HepG2 (cell line): Measurements from ENCODE around the gene SDK2. TPM values are rescaled to one million over a fixed set of nuclear protein-coding genes. Genes with fewer than 3 reads are reported as not detected.

ENCODE experiments used
- ATAC-seq: fragments of 200-7000 bp; cut with Tn5 transposase; 3 replicates; pipeline ENCODE4 v1.9.1; 2020; ENCODE audit warnings: mild to moderate bottlenecking, moderate library complexity
- BruUV-seq: library from RNA; stranded (reverse); fragments of 400-500 nt; replicated peaks from 2 replicates; lab custom pipeline; 2021; lab: Mats Ljungman, UMichigan
- CTCF ChIA-PET: fragments of 300-600 bp; formaldehyde crosslinking; extraction: SDS; loops from one replicate; lab custom pipeline; 2021; ENCODE audit warnings: low total read pairs, inconsistent platforms, low intra/inter-chr PET ratio; lab: Yijun Ruan, JAX
- POLR2A ChIA-PET: fragments of 350-600 bp; sonication (Branson Sonifier 250); formaldehyde crosslinking; loops from one replicate; lab custom pipeline; 2020; ENCODE audit warnings: antibody characterized with exemption, inconsistent platforms; lab: Yijun Ruan, JAX
- DNase-seq: peaks from one replicate; pipeline ENCODE4 v3.0.0-alpha.2; 2015; ENCODE audit warnings: low spot score
- FAIRE-seq: peaks from 3 replicates; lab custom pipeline; 2011; peaks lifted over from hg19 to GRCh38; lab: Jason Lieb, UNC
- H2AFZ ChIP-seq: one replicate; pipeline ENCODE4 v1.6.1; 2011; ENCODE audit warnings: low read length, inconsistent platforms
- H3K27ac ChIP-seq: fragments of 300-600 bp; 3 replicates; pipeline ENCODE4 v1.8.0; 2011; ENCODE audit warnings: mixed run types, mild to moderate bottlenecking, mixed read lengths, low read length, inconsistent platforms; ENCODE audit not compliant: insufficient read depth; ENCODE audit errors: extremely low read length
- H3K27me3 ChIP-seq, 2 experiments: fragments of 200-600 bp in 1 of 2; 2 replicates in 1 of 2; 3 replicates in 1 of 2; pipeline versions ENCODE4 v1.6.0 to v1.8.0; 2011; ENCODE audit warnings: low read length in 2 of 2, mild to moderate bottlenecking in 2 of 2, moderate library complexity in 2 of 2, inconsistent platforms in 1 of 2; ENCODE audit not compliant: insufficient read depth in 2 of 2, control insufficient read depth in 1 of 2
- H3K36me3 ChIP-seq, 2 experiments: fragments of 200-600 bp in 1 of 2; replicated peaks in 1 of 2; 2 replicates in 1 of 2; 3 replicates in 1 of 2; pipeline versions ENCODE4 v1.5.1 to v1.8.0; 2011; ENCODE audit warnings: low read length in 2 of 2, inconsistent platforms in 1 of 2; ENCODE audit not compliant: insufficient read depth in 2 of 2, control insufficient read depth in 1 of 2
- H3K4me1 ChIP-seq: 2 replicates; pipeline ENCODE4 v1.5.1; 2012; ENCODE audit warnings: low read length, inconsistent platforms; ENCODE audit not compliant: insufficient read depth
- H3K4me2 ChIP-seq: 2 replicates; pipeline ENCODE4 v1.6.0; 2011; ENCODE audit warnings: low read depth, low read length, inconsistent platforms
- H3K4me3 ChIP-seq, 3 experiments: fragments of 200-600 bp in 1 of 3; sonication (generic), shearing (Covaris generic) in 1 of 3; replicated peaks in 1 of 3; 2 replicates each; pipeline ENCODE4 v1.5.1; 2011 to 2016; ENCODE audit warnings: low read length in 3 of 3, inconsistent platforms in 2 of 3, low read depth in 2 of 3, mild to moderate bottlenecking in 2 of 3, control low read depth in 1 of 3, mixed read lengths in 1 of 3; ENCODE audit not compliant: insufficient read depth in 1 of 3
- H3K79me2 ChIP-seq: one replicate; pipeline ENCODE4 v1.6.1; 2011; ENCODE audit warnings: low read length, inconsistent platforms; ENCODE audit not compliant: insufficient read depth
- H3K9ac ChIP-seq: 2 replicates; pipeline ENCODE4 v1.6.0; 2011; ENCODE audit warnings: mild to moderate bottlenecking, low read depth, low read length, inconsistent platforms; ENCODE audit not compliant: insufficient read depth
- H3K9me3 ChIP-seq: 2 replicates; pipeline ENCODE4 v1.5.1; 2012; ENCODE audit warnings: mild to moderate bottlenecking, low read length
- H4K20me1 ChIP-seq: 2 replicates; pipeline ENCODE4 v1.6.0; 2011; ENCODE audit warnings: inconsistent platforms, mild to moderate bottlenecking, low read length, moderate library complexity; ENCODE audit not compliant: insufficient read depth
- ARID2 ChIP-seq: sonication (generic); formaldehyde crosslinking; IDR thresholded peaks from 2 replicates; pipeline ENCODE4 v1.8.1; 2022; ENCODE audit warnings: mild to moderate bottlenecking, missing genetic modification reagents, borderline replicate concordance
- FLYWCH1 ChIP-seq: sonication (generic); formaldehyde crosslinking; IDR thresholded peaks from 2 replicates; pipeline ENCODE4 v1.8.1; 2023; ENCODE audit warnings: mild to moderate bottlenecking, missing genetic modification reagents
- FOXM1 ChIP-seq: sonication (generic); formaldehyde crosslinking; IDR thresholded peaks from 2 replicates; pipeline ENCODE4 v1.5.0; 2020; ENCODE audit warnings: missing genetic modification reagents
- GPN1 ChIP-seq: sonication (generic); formaldehyde crosslinking; IDR thresholded peaks from 2 replicates; pipeline ENCODE4 v1.5.1; 2020; ENCODE audit warnings: missing genetic modification reagents, borderline replicate concordance
- HDAC2 ChIP-seq: sonication (generic); formaldehyde crosslinking; IDR thresholded peaks from 2 replicates; pipeline ENCODE4 v1.4.0; 2020; ENCODE audit warnings: missing genetic modification reagents
- JDP2 ChIP-seq: sonication (generic); formaldehyde crosslinking; IDR thresholded peaks from 2 replicates; pipeline ENCODE4 v1.8.1; 2022; ENCODE audit warnings: missing genetic modification reagents, borderline replicate concordance
- MAF1 ChIP-seq: sonication (generic); formaldehyde crosslinking; IDR thresholded peaks from 2 replicates; pipeline ENCODE4 v1.5.0; 2020; ENCODE audit warnings: missing genetic modification reagents, borderline replicate concordance
- MAFG ChIP-seq: sonication (generic); formaldehyde crosslinking; IDR thresholded peaks from 2 replicates; pipeline ENCODE4 v1.5.1; 2020; ENCODE audit warnings: mild to moderate bottlenecking, missing genetic modification reagents
- NR1H2 ChIP-seq: sonication (generic); formaldehyde crosslinking; IDR thresholded peaks from 2 replicates; pipeline ENCODE4 v1.8.1; 2022; ENCODE audit warnings: low read depth, missing genetic modification reagents, borderline replicate concordance
- SRSF1 ChIP-seq: fragments of 200-400 bp; formaldehyde crosslinking; optimal IDR thresholded peaks from 2 replicates; pipeline ENCODE3; 2017; ENCODE audit warnings: mild to moderate bottlenecking, low read depth, low read length, moderate library complexity
- TAF15 ChIP-seq: fragments of 200-400 bp; formaldehyde crosslinking; IDR thresholded peaks from one replicate; pipeline ENCODE4 v1.6.1; 2018; ENCODE audit warnings: mild to moderate bottlenecking, low read depth, low read length; ENCODE audit not compliant: poor library complexity, severe bottlenecking
- ZNF136 ChIP-seq: sonication (generic); formaldehyde crosslinking; IDR thresholded peaks from 2 replicates; pipeline ENCODE4 v1.8.1; 2022; ENCODE audit warnings: low read depth, mild to moderate bottlenecking, moderate library complexity, missing genetic modification reagents
- ZNF292 ChIP-seq: sonication (generic); formaldehyde crosslinking; IDR thresholded peaks from 2 replicates; pipeline ENCODE4 v1.8.1; 2022; ENCODE audit warnings: mild to moderate bottlenecking, low read depth, missing genetic modification reagents, borderline replicate concordance
- ZNF326 ChIP-seq: sonication (generic); formaldehyde crosslinking; IDR thresholded peaks from 2 replicates; pipeline ENCODE4 v1.4.0; 2020; ENCODE audit warnings: missing genetic modification reagents, borderline replicate concordance
- ZNF446 ChIP-seq: sonication (generic); formaldehyde crosslinking; IDR thresholded peaks from 2 replicates; pipeline ENCODE4 v1.5.0; 2020; ENCODE audit warnings: mild to moderate bottlenecking, missing genetic modification reagents
- ZNF543 ChIP-seq: sonication (generic); formaldehyde crosslinking; IDR thresholded peaks from 2 replicates; pipeline ENCODE4 v1.4.0; 2020; ENCODE audit warnings: mild to moderate bottlenecking, missing genetic modification reagents
- ZNF841 ChIP-seq: sonication (generic); formaldehyde crosslinking; IDR thresholded peaks from 2 replicates; pipeline ENCODE4 v1.8.1; 2023; ENCODE audit warnings: missing genetic modification reagents, borderline replicate concordance
- WGBS: methylation state at CpG from one replicate; pipeline ENCODE4 v1.1.6; 2017; ENCODE audit warnings: low lambda C conversion rate; 5-methylcytosine and 5-hydroxymethylcytosine counted together
- in situ Hi-C: cut with HindIII; loops from 2 replicates; pipeline ENCODE4 v1.10.0; 2017; ENCODE audit warnings: low pct_unique_long_range_greater_than_20kb; ENCODE audit not compliant: extremely low pct_ligation_motif_present
- intact Hi-C: fragments of 100-400 bp; cut with micrococcal nuclease; formaldehyde crosslinking; loops from one replicate; pipeline ENCODE4 v1.10.0; 2022; ENCODE audit not compliant: unreplicated experiment
- polyA plus RNA-seq, 8 experiments: library from polyadenylated mRNA; depleted of rRNA in 3 of 8; stranded (reverse) in 7 of 8; unstranded in 1 of 8; fragments of >200 nt; fragmentation: Illumina TruSeq in 4 of 8; extraction: Trizol in 4 of 8; gene quantifications; 2 replicates each; pipeline versions ENCODE4 v1.2.1 to v1.2.3, GENCODE V29; 2011 to 2016; ENCODE audit warnings: low read depth in 4 of 8, missing spikeins in 1 of 8, mixed read lengths in 1 of 8; ENCODE audit not compliant: insufficient read depth in 1 of 8
- total RNA-seq, 5 experiments: library from RNA; depleted of rRNA; stranded (reverse); fragments of >200 nt; fragmentation: Illumina TruSeq; extraction: Trizol; gene quantifications; 2 replicates each; pipeline ENCODE4 v1.2.3, GENCODE V29; 2016; ENCODE audit warnings: low read depth in 1 of 5
- TF ChIP-seq, protein P1 (sequence below): sonication (generic); formaldehyde crosslinking; conservative IDR thresholded peaks from 2 replicates; pipeline ENCODE4 v1.8.0; 2022; ENCODE audit warnings: mild to moderate bottlenecking, moderate library complexity, missing genetic modification reagents
- TF ChIP-seq, protein P2 (sequence below): sonication (generic); formaldehyde crosslinking; IDR thresholded peaks from 2 replicates; pipeline ENCODE4 v1.4.0; 2020; ENCODE audit warnings: missing genetic modification reagents, mild to moderate bottlenecking, borderline replicate concordance
- TF ChIP-seq, protein P3 (sequence below): IDR thresholded peaks from 2 replicates; pipeline ENCODE4 v1.6.1; 2016; ENCODE audit warnings: missing compliant biosample characterization, missing genetic modification reagents, borderline replicate concordance

Gene SDK2
- total and polyA plus RNA-seq, 2 of the 13 experiments (the other 11 are each of a cell fraction or from before 2014, with no cell fraction given): not detected

DNA sequence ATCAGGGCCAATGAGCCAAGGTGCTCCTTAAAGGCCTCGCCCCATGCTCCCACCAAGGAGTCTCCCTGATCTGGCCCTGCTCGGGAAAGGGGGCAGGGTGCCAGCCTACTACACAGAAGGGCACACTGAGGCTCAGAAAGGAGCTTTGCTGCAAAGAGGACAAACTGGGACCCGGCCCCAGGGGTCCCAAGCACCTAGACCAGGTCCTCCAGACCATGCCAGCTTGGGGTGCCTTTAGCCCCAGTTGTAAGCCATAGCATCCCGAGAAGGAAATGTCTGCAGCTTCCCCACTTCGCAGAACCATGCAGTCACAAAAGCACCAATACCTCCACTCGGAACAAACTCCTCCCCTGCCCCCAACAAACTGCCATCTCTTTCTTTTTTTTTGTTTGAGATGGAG lies 257.7 kb downstream of the SDK2 start:
- in situ Hi-C loops (loop anchor here (25.0 kb wide), 1 partner anchor 424 kb away; no protein-coding TSS in a partner anchor), intact Hi-C loops (no loop called here)
- no TSS peak for BruUV-seq
- DNase-seq (no peak), ATAC-seq (no peak), FAIRE-seq (no peak)
- Histone ChIP-seq H3K79me2 (no peaks in the 10 kb centered on the region), H4K20me1 (no peaks in the 10 kb centered on the region), H2AFZ (no peak overlapping the region), H3K4me1 (no peaks in the 10 kb centered on the region), H3K4me3 (no peak overlapping the region), H3K27me3 (peaks cover 30 to 93% of the 10 kb centered on the region in 2 experiments), H3K9me3 (no peaks in the 10 kb centered on the region), H3K9ac (no peak overlapping the region), H3K36me3 (no peaks in the 10 kb centered on the region), H3K27ac (no peak overlapping the region), H3K4me2 (no peak overlapping the region)
- POLR2A ChIA-PET: no interaction called here
- WGBS: 15% methylated on average over 6 of the region's 6 CpGs
- TF ChIP-seq ZNF446 (CRISPR knock-in tag) (no peak), FOXM1 (no peak), JDP2 (CRISPR knock-in tag) (no peak), ZNF841 (CRISPR knock-in tag) (no peak), ARID2 (no peak), NR1H2 (CRISPR knock-in tag) (no peak), MAF1 (CRISPR knock-in tag) (no peak), MAFG (CRISPR knock-in tag) (no peak), GPN1 (CRISPR knock-in tag) (no peak), FLYWCH1 (CRISPR knock-in tag) (no peak), TAF15 (no peak), HDAC2 (CRISPR knock-in tag) (no peak), SRSF1 (no peak), ZNF292 (CRISPR knock-in tag) (no peak), ZNF326 (CRISPR knock-in tag) (no peak), ZNF543 (CRISPR knock-in tag) (no peak), ZNF136 (CRISPR knock-in tag) (no peak)
- TF ChIP-seq, protein P1, sequence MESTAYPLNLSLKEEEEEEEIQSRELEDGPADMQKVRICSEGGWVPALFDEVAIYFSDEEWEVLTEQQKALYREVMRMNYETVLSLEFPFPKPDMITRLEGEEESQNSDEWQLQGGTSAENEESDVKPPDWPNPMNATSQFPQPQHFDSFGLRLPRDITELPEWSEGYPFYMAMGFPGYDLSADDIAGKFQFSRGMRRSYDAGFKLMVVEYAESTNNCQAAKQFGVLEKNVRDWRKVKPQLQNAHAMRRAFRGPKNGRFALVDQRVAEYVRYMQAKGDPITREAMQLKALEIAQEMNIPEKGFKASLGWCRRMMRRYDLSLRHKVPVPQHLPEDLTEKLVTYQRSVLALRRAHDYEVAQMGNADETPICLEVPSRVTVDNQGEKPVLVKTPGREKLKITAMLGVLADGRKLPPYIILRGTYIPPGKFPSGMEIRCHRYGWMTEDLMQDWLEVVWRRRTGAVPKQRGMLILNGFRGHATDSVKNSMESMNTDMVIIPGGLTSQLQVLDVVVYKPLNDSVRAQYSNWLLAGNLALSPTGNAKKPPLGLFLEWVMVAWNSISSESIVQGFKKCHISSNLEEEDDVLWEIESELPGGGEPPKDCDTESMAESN (CRISPR knock-in tag): no peak
- TF ChIP-seq, protein P2, sequence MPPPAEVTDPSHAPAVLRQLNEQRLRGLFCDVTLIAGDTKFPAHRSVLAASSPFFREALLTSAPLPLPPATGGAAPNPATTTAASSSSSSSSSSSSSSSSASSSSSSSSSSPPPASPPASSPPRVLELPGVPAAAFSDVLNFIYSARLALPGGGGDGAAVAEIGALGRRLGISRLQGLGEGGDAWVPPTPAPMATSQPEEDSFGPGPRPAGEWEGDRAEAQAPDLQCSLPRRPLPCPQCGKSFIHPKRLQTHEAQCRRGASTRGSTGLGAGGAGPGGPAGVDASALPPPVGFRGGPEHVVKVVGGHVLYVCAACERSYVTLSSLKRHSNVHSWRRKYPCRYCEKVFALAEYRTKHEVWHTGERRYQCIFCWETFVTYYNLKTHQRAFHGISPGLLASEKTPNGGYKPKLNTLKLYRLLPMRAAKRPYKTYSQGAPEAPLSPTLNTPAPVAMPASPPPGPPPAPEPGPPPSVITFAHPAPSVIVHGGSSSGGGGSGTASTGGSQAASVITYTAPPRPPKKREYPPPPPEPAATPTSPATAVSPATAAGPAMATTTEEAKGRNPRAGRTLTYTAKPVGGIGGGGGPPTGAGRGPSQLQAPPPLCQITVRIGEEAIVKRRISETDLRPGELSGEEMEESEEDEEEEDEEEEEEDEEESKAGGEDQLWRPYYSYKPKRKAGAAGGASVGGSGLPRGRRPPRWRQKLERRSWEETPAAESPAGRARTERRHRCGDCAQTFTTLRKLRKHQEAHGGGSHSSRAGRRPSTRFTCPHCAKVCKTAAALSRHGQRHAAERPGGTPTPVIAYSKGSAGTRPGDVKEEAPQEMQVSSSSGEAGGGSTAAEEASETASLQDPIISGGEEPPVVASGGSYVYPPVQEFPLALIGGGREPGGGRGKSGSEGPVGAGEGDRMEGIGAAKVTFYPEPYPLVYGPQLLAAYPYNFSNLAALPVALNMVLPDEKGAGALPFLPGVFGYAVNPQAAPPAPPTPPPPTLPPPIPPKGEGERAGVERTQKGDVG: no peak
- TF ChIP-seq, protein P3, sequence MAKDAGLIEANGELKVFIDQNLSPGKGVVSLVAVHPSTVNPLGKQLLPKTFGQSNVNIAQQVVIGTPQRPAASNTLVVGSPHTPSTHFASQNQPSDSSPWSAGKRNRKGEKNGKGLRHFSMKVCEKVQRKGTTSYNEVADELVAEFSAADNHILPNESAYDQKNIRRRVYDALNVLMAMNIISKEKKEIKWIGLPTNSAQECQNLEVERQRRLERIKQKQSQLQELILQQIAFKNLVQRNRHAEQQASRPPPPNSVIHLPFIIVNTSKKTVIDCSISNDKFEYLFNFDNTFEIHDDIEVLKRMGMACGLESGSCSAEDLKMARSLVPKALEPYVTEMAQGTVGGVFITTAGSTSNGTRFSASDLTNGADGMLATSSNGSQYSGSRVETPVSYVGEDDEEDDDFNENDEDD (CRISPR knock-in tag): no peak
- CTCF ChIA-PET: no interaction called here
